Astrocyte of the cerebellum (primary cell): ENCODE results near the gene KCNA4.

Experiments used
- DNase-seq: peaks from one replicate; pipeline ENCODE4 v3.0.0-alpha.2; 2011; ENCODE audit warnings: low read depth
- H3K4me3 ChIP-seq: 2 replicates; pipeline ENCODE4 v1.5.1; 2011; ENCODE audit warnings: mild to moderate bottlenecking, low read depth, low read length, moderate library complexity
- in situ Hi-C: cut with HindIII; loops from 2 replicates; pipeline ENCODE4 v1.10.0; 2017; ENCODE audit warnings: low sequenced_read_pairs
- TF ChIP-seq, protein P1 (sequence below): IDR thresholded peaks from 2 replicates; pipeline ENCODE4 v1.5.1; 2012; ENCODE audit warnings: low read length, low read depth, moderate library complexity, mild to moderate bottlenecking; ENCODE audit errors: missing control alignments

The KCNA4 gene

DNA sequence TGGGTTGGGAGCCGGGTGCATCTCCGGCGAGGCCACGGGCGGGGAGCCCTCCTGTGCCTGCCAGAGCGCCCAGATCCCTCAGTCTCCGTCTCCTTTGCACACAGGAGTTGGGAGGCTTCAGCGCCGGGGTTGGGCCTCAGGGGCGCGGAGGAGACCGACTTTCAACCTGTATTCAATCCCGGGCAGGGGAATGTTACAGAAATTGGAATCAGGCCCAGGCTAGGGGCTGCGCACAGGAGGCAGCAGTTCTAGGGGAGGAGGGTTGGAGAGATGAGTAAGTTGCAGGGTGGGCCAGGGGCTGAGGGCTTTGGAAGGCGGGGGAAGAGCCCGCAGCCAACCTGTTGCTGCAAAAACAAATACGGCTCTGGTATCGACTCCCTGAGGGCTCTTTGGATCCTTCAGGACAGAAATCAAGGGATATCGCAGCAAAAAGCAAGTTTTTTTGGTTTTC is 640 bp upstream of the KCNA4 start:
- TF ChIP-seq, protein P1, sequence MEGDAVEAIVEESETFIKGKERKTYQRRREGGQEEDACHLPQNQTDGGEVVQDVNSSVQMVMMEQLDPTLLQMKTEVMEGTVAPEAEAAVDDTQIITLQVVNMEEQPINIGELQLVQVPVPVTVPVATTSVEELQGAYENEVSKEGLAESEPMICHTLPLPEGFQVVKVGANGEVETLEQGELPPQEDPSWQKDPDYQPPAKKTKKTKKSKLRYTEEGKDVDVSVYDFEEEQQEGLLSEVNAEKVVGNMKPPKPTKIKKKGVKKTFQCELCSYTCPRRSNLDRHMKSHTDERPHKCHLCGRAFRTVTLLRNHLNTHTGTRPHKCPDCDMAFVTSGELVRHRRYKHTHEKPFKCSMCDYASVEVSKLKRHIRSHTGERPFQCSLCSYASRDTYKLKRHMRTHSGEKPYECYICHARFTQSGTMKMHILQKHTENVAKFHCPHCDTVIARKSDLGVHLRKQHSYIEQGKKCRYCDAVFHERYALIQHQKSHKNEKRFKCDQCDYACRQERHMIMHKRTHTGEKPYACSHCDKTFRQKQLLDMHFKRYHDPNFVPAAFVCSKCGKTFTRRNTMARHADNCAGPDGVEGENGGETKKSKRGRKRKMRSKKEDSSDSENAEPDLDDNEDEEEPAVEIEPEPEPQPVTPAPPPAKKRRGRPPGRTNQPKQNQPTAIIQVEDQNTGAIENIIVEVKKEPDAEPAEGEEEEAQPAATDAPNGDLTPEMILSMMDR: no peak
- no peak for DNase-seq
- in situ Hi-C loops: no loop called here
- H3K4me3 ChIP-seq: peak overlapping the region; percentile 41

DNA sequence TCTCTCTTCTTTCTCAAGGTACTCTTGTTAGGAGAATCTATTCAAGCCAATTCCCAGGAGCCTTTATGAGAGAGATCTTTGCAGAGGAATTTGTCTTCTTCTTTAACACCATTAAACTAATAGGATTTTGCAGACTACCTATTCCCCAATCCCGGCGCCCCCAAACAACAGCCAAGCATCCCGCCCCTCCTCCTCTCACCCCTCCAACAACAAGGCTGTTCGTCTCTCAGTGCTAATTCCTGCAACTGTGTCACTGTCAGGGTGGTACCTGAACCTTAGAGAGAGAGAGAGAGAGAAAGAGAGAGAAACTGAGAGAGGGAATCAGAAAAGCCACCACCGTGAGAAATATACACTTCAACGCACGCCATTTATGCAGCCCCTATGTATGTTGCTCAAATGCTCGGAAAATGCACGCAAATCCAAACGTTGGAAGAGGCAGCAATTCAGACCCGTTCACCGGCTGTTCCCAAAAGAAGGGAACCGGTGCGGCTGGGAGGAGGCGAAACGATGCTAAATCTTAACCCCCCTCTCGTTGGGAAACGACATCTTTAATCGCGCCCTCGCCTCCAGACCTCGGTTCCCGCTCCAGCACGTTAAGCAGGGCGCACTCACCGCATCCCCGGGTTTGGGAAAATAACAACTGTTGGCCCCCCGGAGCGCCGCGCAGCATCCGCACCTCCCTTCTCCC is 961 bp downstream of the KCNA4 start:
- in situ Hi-C loops: no loop called here
- no peak for DNase-seq
- peak overlapping the region; percentile 41 for H3K4me3 ChIP-seq
- TF ChIP-seq, protein P1: no peak

DNA sequence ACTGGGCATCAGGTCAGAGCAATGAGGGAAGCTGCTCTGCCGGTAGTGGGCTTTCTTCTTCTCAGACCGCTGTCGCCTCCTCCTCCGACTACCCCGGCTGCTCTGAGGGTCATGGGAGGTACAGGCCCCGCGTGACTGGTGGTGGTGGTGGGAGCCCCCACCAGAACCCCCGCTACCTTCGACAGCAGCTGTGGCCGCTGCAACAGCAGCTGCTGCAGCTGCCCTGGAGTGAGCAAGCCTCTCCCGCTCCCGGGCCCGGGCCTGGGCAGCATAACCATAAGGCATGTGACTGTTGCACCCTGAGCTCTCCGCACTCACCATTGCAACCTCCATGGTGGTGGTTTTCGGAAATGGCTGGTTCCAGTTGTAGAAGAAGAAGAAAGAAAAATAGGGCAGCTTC is 4.5 kb downstream of the KCNA4 start:
- H3K4me3 ChIP-seq: no peak overlapping the region
- in situ Hi-C loops: no loop called here
- TF ChIP-seq, protein P1: no peak

DNA sequence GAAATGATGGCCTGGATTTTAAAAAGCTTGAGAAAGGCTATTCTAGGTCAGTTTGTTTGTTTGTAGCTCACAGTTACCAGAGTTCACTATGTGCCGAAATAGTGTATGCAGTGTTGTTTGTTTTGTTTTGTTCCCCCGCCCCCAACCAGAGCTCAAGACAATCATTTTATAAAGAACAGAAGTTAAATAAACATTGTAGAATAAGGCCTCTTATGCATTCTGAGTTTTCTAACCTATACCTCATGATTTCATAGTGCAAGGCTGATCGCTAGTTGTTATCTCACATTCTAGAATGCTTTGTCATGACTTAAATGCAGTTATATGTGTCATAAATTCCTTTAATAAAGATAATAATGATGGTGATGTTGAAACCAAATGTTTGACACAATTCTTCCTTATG is 7.8 kb downstream of the KCNA4 start:
- DNase-seq: no peak
- H3K4me3 ChIP-seq: no peak overlapping the region
- TF ChIP-seq, protein P1: no peak
- in situ Hi-C loops: no loop called here

More for the DNA sequence above, 4.5 kb downstream of the KCNA4 start:
- DNase-seq: no peak

DNA sequence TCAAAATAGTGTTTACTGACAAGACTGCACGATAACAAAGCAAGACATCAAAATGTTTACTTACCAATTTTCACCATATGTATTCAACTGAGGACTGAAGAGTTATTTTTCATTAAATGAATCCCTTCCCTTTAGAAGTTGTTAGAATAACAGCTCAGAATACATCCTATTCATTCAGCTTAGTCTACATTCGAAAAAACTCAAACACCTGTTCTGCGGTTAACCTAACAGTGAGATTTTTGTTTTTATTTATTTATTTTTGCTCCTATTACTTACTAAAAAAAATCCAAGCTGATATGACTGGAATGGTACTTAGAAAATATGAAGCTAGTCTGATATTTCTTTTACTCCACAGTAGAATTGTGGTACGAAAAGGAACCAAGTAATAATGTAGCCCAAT is 10.0 kb downstream of the KCNA4 start:
- TF ChIP-seq, protein P1: no peak
- no peak for DNase-seq
- in situ Hi-C loops: no loop called here
- no peak overlapping the region for H3K4me3 ChIP-seq

DNA sequence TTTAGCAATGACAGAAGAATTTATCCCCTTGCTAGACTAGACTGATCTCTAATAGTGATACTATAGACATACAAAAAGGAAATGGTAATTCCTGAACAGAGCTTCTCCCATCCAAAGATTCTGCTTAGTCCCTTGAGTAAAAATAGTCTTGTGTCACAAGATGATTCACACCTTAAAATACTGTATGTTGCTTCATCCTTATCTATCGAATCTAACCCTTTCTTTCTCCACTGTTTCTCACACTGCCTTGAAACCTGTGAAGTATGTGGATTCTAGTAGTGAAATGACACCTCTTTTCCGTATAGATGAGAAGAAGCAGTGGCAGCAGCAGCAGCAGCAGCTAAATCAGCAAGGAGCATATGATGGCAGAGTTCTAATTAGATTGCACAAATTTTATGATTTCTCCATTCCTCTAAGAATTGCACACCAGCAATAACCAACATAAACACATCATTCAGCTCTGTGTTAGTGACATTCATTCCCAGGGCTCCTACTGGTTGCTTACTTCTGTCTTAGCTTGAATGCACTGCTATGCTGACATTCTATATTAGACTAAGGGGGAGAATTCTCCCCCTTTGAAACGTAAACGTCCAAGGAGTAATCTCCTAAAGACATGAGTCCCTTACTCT is 14.6 kb downstream of the KCNA4 start:
- DNase-seq: no peak
- H3K4me3 ChIP-seq: no peak overlapping the region
- TF ChIP-seq, protein P1: no peak
- in situ Hi-C loops: no loop called here
